Measurements from ENCODE around the gene PLG.
"Not testable (repeated sequence)": the region's sequence is repeated elsewhere in the genome, so short reads cannot be mapped to it uniquely, and the experiment has no call there.

Gene PLG

DNA sequence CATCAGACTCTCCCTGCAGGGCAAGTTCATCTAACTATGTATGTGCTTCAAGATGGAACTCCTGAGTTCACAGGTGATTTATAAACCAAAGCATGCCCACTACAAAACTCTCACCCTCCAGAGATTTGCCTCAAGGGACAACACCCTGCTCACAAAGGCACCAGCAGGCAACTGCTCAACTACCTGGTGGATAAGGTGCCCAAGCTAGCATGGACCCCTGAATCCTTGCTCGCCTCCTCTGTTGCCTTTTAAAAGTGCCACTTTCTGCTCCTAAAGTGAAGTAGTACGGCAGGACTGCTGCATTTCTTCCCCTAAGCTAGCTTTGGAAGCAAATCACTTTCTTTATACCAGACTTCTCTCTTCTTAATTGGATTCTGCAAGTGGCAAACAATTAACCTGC is 39.2 kb upstream of the PLG start:
- H2AFZ ChIP-seq (ENCODE audit: low read length), result no peak overlapping the region
- no peak overlapping the region for H4K91ac ChIP-seq (ENCODE audit: low read depth, low read length, poor library complexity)
- H2BK15ac ChIP-seq (ENCODE audit: low read length), result no peak overlapping the region
- no peak overlapping the region for H2AK5ac ChIP-seq (ENCODE audit: low read depth, low read length)
- no peaks in the 10 kb centered on the region for H3K36me3 ChIP-seq (replicated peaks in 1 of 2; ENCODE audit: control insufficient read depth in 2 of 2, insufficient read depth in 2 of 2, low read length in 2 of 2)
- H3K4me1 ChIP-seq (ENCODE audit: control insufficient read depth in 2 of 2, insufficient read depth in 1 of 2, low read depth in 1 of 2, low read length in 2 of 2), result no peaks in the 10 kb centered on the region
- H3K18ac ChIP-seq (ENCODE audit: low read length), result no peak overlapping the region
- DNase-seq (ENCODE audit: low spot score), result no peak
- H3K23ac ChIP-seq (ENCODE audit: low read depth, low read length, poor library complexity), result no peak overlapping the region
- no peak overlapping the region for H3K27ac ChIP-seq (replicated peaks; ENCODE audit: low read length)
- no peak overlapping the region for H3K4me2 ChIP-seq (ENCODE audit: insufficient read depth, low read length, poor library complexity, severe bottlenecking)
- no peak overlapping the region for H4K8ac ChIP-seq (ENCODE audit: low read depth, low read length)
- H2BK12ac ChIP-seq (ENCODE audit: low read length), result no peak overlapping the region
- WGBS, 2 donors (ENCODE audit: extremely low coverage in 2 of 2, insufficient read length in 2 of 2, insufficient replicate concordance in 1 of 2), result no CpG with 5 or more reads among the region's 2 CpGs
- no peak overlapping the region for H3K4ac ChIP-seq (ENCODE audit: low read length)
- H2BK120ac ChIP-seq (ENCODE audit: low read depth, low read length), result no peak overlapping the region
- peaks cover 0 to 6% of the 10 kb centered on the region in 2 donors for H3K9me3 ChIP-seq (replicated peaks in 1 of 2; ENCODE audit: control insufficient read depth in 2 of 2, insufficient read depth in 1 of 2, low read depth in 1 of 2, low read length in 2 of 2)
- no peak overlapping the region for H3K14ac ChIP-seq (ENCODE audit: low read length)
- H3K79me1 ChIP-seq (ENCODE audit: low read depth, low read length), result no peaks in the 10 kb centered on the region
- no peak overlapping the region for H3K4me3 ChIP-seq (ENCODE audit: low read length in 2 of 2)
- no peak overlapping the region for H3K9ac ChIP-seq (ENCODE audit: low read depth, low read length, poor library complexity)
- H2BK5ac ChIP-seq (ENCODE audit: low read length), result no peak overlapping the region
- no peaks in the 10 kb centered on the region for H3K27me3 ChIP-seq (ENCODE audit: control insufficient read depth in 3 of 3, insufficient read depth in 3 of 3, low read depth in 1 of 3, low read length in 3 of 3)

DNA sequence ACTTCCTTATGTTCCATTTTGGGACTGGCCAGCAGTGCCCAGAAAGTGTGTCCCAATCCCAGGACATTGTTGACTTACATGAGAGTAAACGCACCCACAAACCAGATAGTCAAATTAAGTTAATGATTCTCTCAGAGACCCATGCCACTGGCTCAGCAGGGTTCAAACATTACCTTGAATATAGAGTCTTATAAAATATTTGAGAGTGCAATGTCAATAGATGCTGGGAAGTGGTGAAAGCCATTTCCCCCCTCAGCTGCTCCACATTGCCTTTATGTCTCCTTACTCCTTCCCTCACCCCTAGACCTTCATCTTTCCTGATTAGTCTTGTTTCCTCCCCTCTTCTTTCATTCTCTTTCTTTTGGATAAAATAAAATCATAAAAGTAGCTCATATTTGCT is 37.8 kb upstream of the PLG start, which contains the start of gene LPA:
Gene LPA (minus strand): TSS at position 78 of the 400 bp plus-strand sequence. CDS start 61 bp downstream, at position 17.
- H3K27me3 ChIP-seq (ENCODE audit: control insufficient read depth in 3 of 3, insufficient read depth in 3 of 3, low read depth in 1 of 3, low read length in 3 of 3); H2BK5ac ChIP-seq (ENCODE audit: low read length); H4K91ac ChIP-seq (ENCODE audit: low read depth, low read length, poor library complexity); H3K23ac ChIP-seq (ENCODE audit: low read depth, low read length, poor library complexity); H2BK120ac ChIP-seq (ENCODE audit: low read depth, low read length); H3K9ac ChIP-seq (ENCODE audit: low read depth, low read length, poor library complexity); H3K9me3 ChIP-seq (replicated peaks in 1 of 2; ENCODE audit: control insufficient read depth in 2 of 2, insufficient read depth in 1 of 2, low read depth in 1 of 2, low read length in 2 of 2); H2BK12ac ChIP-seq (ENCODE audit: low read length); H3K14ac ChIP-seq (ENCODE audit: low read length); H2AK5ac ChIP-seq (ENCODE audit: low read depth, low read length); H3K27ac ChIP-seq (replicated peaks; ENCODE audit: low read length); H3K4me2 ChIP-seq (ENCODE audit: insufficient read depth, low read length, poor library complexity, severe bottlenecking); H4K8ac ChIP-seq (ENCODE audit: low read depth, low read length); DNase-seq (ENCODE audit: low spot score); H2AFZ ChIP-seq (ENCODE audit: low read length); H3K79me1 ChIP-seq (ENCODE audit: low read depth, low read length); H3K4me3 ChIP-seq (ENCODE audit: low read length in 2 of 2); H3K36me3 ChIP-seq (replicated peaks in 1 of 2; ENCODE audit: control insufficient read depth in 2 of 2, insufficient read depth in 2 of 2, low read length in 2 of 2); H3K4me1 ChIP-seq (ENCODE audit: control insufficient read depth in 2 of 2, insufficient read depth in 1 of 2, low read depth in 1 of 2, low read length in 2 of 2); H3K18ac ChIP-seq (ENCODE audit: low read length); H2BK15ac ChIP-seq (ENCODE audit: low read length); H3K4ac ChIP-seq (ENCODE audit: low read length): not testable (repeated sequence)
- no CpG with 5 or more reads among the region's 1 CpG for WGBS, 2 donors (ENCODE audit: extremely low coverage in 2 of 2, insufficient read length in 2 of 2, insufficient replicate concordance in 1 of 2)

DNA sequence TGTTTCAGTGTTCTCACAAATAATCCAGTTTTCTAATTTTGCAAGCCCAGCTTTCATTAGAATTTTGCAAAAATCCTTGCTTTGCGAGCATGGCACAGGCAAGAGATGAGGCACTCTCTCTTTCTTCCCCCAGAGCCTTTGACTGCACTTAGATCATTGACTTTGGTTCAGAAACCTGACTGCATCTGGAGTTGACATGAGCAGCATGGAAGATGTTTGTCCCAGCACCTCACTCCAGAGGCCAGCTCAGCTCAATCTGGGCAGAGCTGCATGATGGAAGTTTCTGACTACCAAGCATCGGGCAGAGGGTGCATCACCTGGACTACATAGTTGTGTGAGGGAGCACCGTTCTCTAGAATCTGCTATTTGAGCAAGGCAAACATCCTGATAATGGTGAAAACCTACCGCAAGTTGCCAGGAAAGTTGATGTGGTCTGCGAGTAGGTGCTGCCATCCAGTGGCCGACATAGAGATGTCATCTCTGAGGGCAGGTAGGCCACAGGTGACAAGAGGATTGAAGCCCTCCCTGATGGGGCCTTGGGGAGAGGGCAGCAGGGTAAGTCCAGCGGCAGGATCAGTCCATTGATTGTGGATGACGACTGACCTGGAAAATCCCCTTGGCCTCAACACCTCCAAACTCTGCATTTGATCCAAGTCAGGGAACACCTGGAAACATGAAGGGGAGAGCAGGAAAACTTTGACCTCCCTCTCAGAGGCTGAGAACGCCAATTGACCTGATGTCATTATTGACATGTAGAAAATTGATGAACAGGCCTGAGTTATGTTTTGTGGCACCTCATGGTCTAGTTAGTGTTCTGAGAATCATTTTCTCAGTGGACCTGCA is 34.2 kb upstream of the PLG start:
- Histone ChIP-seq H3K9ac (ENCODE audit: low read depth, low read length, poor library complexity) (no peak overlapping the region), H3K36me3 (replicated peaks in 1 of 2; ENCODE audit: control insufficient read depth in 2 of 2, insufficient read depth in 2 of 2, low read length in 2 of 2) (no peaks in the 10 kb centered on the region), H4K8ac (ENCODE audit: low read depth, low read length) (no peak overlapping the region), H3K9me3 (replicated peaks in 1 of 2; ENCODE audit: control insufficient read depth in 2 of 2, insufficient read depth in 1 of 2, low read depth in 1 of 2, low read length in 2 of 2) (peaks cover 0 to 1% of the 10 kb centered on the region in 2 donors), H3K18ac (ENCODE audit: low read length) (no peak overlapping the region), H4K91ac (ENCODE audit: low read depth, low read length, poor library complexity) (no peak overlapping the region), H3K23ac (ENCODE audit: low read depth, low read length, poor library complexity) (no peak overlapping the region), H3K79me1 (ENCODE audit: low read depth, low read length) (no peaks in the 10 kb centered on the region), H2AK5ac (ENCODE audit: low read depth, low read length) (no peak overlapping the region), H2AFZ (ENCODE audit: low read length) (no peak overlapping the region), H3K4ac (ENCODE audit: low read length) (no peak overlapping the region), H2BK120ac (ENCODE audit: low read depth, low read length) (no peak overlapping the region), H3K27ac (replicated peaks; ENCODE audit: low read length) (no peak overlapping the region), H3K4me2 (ENCODE audit: insufficient read depth, low read length, poor library complexity, severe bottlenecking) (no peak overlapping the region), H3K4me1 (ENCODE audit: control insufficient read depth in 2 of 2, insufficient read depth in 1 of 2, low read depth in 1 of 2, low read length in 2 of 2) (no peaks in the 10 kb centered on the region), H3K4me3 (ENCODE audit: low read length in 2 of 2) (no peak overlapping the region), H2BK15ac (ENCODE audit: low read length) (no peak overlapping the region), H3K27me3 (ENCODE audit: control insufficient read depth in 3 of 3, insufficient read depth in 3 of 3, low read depth in 1 of 3, low read length in 3 of 3) (no peaks in the 10 kb centered on the region), H2BK5ac (ENCODE audit: low read length) (no peak overlapping the region), H2BK12ac (ENCODE audit: low read length) (no peak overlapping the region), H3K14ac (ENCODE audit: low read length) (no peak overlapping the region)
- DNase-seq (ENCODE audit: low spot score), result no peak
- WGBS, 2 donors (ENCODE audit: extremely low coverage in 2 of 2, insufficient read length in 2 of 2, insufficient replicate concordance in 1 of 2), result no CpG with 5 or more reads among the region's 9 CpGs

DNA sequence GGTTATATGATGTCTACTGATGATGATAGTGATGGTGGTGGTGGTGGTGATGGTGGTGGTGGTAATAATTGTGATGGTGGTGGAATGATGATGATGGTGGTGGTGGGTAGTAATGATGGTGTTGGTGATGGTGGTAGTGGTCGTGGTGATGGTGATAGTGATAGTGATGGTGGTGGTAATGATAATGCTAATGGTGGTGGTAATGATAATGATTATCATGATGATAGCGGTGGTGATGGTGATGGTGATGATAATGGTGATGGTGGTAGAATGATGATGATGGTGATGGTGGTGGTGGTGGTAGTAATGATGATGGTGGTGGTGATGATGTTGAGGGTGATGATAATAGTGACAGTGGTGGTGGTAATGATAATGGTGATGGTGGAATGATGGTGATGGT is 33.5 kb upstream of the PLG start:
- H3K36me3 ChIP-seq (replicated peaks in 1 of 2; ENCODE audit: control insufficient read depth in 2 of 2, insufficient read depth in 2 of 2, low read length in 2 of 2), result no peaks in the 10 kb centered on the region
- H3K9me3 ChIP-seq (replicated peaks in 1 of 2; ENCODE audit: control insufficient read depth in 2 of 2, insufficient read depth in 1 of 2, low read depth in 1 of 2, low read length in 2 of 2), result peaks cover 0 to 1% of the 10 kb centered on the region in 2 donors
- H3K27me3 ChIP-seq (ENCODE audit: control insufficient read depth in 3 of 3, insufficient read depth in 3 of 3, low read depth in 1 of 3, low read length in 3 of 3), result no peaks in the 10 kb centered on the region
- H4K8ac ChIP-seq (ENCODE audit: low read depth, low read length), result no peak overlapping the region
- H2AK5ac ChIP-seq (ENCODE audit: low read depth, low read length), result no peak overlapping the region
- H2AFZ ChIP-seq (ENCODE audit: low read length), result no peak overlapping the region
- H3K27ac ChIP-seq (replicated peaks; ENCODE audit: low read length), result no peak overlapping the region
- H3K14ac ChIP-seq (ENCODE audit: low read length), result no peak overlapping the region
- no peak overlapping the region for H3K18ac ChIP-seq (ENCODE audit: low read length)
- no peak overlapping the region for H2BK12ac ChIP-seq (ENCODE audit: low read length)
- no peak overlapping the region for H3K4me3 ChIP-seq (ENCODE audit: low read length in 2 of 2)
- 100% methylated on average over 1 of the region's 2 CpGs; no CpG with 5 or more reads in 1 of the 2 donors for WGBS, 2 donors (ENCODE audit: extremely low coverage in 2 of 2, insufficient read length in 2 of 2, insufficient replicate concordance in 1 of 2)
- H2BK15ac ChIP-seq (ENCODE audit: low read length), result no peak overlapping the region
- no peak overlapping the region for H4K91ac ChIP-seq (ENCODE audit: low read depth, low read length, poor library complexity)
- H2BK120ac ChIP-seq (ENCODE audit: low read depth, low read length), result no peak overlapping the region
- H3K79me1 ChIP-seq (ENCODE audit: low read depth, low read length), result no peaks in the 10 kb centered on the region
- H3K4me1 ChIP-seq (ENCODE audit: control insufficient read depth in 2 of 2, insufficient read depth in 1 of 2, low read depth in 1 of 2, low read length in 2 of 2), result no peaks in the 10 kb centered on the region
- no peak overlapping the region for H3K23ac ChIP-seq (ENCODE audit: low read depth, low read length, poor library complexity)
- DNase-seq (ENCODE audit: low spot score), result no peak
- H3K9ac ChIP-seq (ENCODE audit: low read depth, low read length, poor library complexity), result no peak overlapping the region
- H3K4ac ChIP-seq (ENCODE audit: low read length), result no peak overlapping the region
- H2BK5ac ChIP-seq (ENCODE audit: low read length), result no peak overlapping the region
- no peak overlapping the region for H3K4me2 ChIP-seq (ENCODE audit: insufficient read depth, low read length, poor library complexity, severe bottlenecking)

All from neuronal stem cell (in vitro differentiated cells).